AG04449 (cell line): ENCODE results near the gene LLGL1.

Experiments used
- CTCF ChIA-PET: fragments of 350-600 bp; formaldehyde crosslinking; extraction: SDS; loops from one replicate; lab custom pipeline; 2021; ENCODE audit warnings: antibody characterized with exemption; lab: Yijun Ruan, JAX
- POLR2A ChIA-PET: fragments of 400-600, 350-600 bp; formaldehyde crosslinking; extraction: SDS; loops from one replicate; lab custom pipeline; 2020; ENCODE audit warnings: antibody characterized with exemption, inconsistent platforms; lab: Yijun Ruan, JAX
- DNase-seq: peaks from one replicate; pipeline ENCODE4 v3.0.0-alpha.2; 2010; ENCODE audit warnings: low read depth, low spot score
- H3K4me3 ChIP-seq: 2 replicates; pipeline ENCODE4 v1.5.1; 2011; ENCODE audit warnings: low read depth, mild to moderate bottlenecking, control low read depth, low read length
- TF ChIP-seq, protein P1 (sequence below): IDR thresholded peaks from one replicate; pipeline ENCODE4 v1.5.1; 2011; ENCODE audit warnings: mild to moderate bottlenecking, moderate library complexity, low read length, control low read depth, inconsistent platforms; ENCODE audit not compliant: insufficient read depth; ENCODE audit errors: missing control alignments

LLGL1 gene

DNA sequence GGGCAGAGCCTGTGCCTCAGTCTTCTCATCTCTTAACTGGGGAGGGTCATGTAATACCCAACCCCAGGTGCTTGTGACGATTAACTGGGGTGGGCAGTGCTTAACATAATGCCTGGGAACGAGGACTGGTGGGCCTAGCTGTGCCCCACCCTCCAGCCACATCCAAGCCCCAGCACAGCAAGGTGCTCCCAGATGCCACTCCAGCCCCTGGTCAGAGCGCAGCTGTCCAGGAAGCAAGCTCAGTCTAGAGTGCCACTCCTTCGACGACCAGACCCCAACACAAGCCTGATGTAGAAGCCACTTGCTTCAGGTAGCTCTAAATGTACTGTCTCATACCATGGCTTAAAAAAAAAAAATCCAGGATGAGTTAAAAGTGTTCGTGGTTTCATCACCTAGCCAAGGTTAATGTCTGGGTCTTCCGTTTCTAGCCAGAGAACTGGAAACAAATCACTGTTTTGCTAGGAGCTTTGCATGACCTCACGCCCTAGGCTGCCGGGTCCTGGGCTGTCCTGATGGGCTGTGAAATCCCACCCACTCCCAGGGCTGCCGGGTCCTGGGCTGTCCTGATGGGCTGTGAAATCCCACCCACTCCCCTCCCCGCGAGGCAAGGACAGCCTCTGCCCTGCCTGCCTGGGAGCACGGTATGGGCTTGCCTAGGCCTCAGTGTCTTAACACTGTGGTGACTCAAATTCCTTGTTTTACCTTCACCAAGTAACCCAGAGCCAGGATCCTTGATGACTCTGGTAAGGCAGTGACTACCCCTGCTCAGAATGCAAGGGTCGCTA lies 42.7 kb downstream of the LLGL1 start:
- TF ChIP-seq, protein P1, sequence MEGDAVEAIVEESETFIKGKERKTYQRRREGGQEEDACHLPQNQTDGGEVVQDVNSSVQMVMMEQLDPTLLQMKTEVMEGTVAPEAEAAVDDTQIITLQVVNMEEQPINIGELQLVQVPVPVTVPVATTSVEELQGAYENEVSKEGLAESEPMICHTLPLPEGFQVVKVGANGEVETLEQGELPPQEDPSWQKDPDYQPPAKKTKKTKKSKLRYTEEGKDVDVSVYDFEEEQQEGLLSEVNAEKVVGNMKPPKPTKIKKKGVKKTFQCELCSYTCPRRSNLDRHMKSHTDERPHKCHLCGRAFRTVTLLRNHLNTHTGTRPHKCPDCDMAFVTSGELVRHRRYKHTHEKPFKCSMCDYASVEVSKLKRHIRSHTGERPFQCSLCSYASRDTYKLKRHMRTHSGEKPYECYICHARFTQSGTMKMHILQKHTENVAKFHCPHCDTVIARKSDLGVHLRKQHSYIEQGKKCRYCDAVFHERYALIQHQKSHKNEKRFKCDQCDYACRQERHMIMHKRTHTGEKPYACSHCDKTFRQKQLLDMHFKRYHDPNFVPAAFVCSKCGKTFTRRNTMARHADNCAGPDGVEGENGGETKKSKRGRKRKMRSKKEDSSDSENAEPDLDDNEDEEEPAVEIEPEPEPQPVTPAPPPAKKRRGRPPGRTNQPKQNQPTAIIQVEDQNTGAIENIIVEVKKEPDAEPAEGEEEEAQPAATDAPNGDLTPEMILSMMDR, result no peak
- POLR2A ChIA-PET, result no interaction called here
- DNase-seq, result no peak
- no peak overlapping the region for H3K4me3 ChIP-seq
- CTCF ChIA-PET, result interaction anchor here (0.9 kb wide), 1 partner anchor 19 kb away, joined by 3 read pairs; no protein-coding TSS in a partner anchor

DNA sequence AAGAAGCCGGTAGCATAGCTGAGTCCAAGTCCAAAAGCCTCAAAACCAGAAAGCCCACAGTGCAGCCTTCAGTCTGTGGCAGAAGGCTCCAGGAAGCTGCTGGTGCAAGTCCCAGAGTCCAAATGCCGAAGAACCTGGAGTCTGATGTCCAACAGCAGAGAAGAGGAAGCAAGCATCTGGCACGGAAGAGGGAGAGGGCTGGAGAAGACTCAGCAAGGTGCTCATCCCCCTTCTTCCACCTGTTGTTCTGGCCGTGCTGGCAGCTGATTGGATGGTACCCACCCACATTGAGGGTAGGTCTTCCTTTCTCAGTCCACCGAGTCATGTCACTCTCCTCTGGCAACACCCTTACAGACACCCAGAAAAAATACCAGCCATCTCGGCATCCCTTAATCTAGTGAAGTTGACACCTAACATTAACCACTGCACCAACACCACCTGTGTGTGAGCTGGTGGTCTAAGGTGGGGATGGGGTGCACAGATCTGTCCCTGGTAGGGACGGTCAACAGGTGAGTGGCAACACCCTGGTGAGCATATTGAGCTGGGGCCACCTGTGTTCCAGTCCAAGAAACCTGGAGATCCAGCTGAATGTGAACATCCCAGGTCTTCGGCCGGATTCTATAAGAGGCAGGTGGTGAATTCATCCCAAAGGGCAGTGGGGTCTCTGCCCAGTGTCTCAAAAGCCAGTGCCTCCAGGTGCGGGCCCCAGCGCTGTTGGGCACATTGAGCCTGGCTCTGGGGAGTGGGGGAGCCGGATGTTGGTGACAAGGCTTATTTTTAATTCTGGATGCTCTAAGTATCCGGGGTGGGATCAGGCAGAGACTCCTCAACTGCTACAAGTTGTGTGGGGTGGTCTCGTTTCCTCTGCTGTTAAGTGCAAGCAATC lies 44.9 kb downstream of the LLGL1 start:
- DNase-seq, result no peak
- CTCF ChIA-PET, result interaction anchor here (0.9 to 1.2 kb wide), 3 partner anchors 9 to 53 kb away, joined by 3 read pairs; no protein-coding TSS in a partner anchor
- no peak overlapping the region for H3K4me3 ChIP-seq
- TF ChIP-seq, protein P1, result no peak
- POLR2A ChIA-PET, result no interaction called here

DNA sequence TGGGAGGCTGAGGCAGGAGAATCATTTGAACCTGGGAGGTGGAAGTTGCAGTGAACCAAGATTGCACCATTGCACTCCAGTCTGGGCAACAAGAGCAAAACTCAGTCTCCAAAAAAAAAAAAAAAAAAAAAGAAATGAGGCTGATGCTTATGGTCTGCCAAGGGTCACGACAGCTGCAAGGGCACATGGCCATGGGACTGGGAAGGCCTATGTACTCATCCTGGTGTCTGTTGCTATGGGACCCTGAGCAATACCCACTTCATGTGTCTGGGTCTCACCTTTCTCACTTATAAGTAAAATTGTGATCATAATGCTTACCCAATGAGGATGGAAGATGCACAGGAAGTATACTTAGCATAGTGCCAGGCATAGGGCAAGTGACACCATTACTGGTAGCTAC lies 51.6 kb downstream of the LLGL1 start:
- no peak overlapping the region for H3K4me3 ChIP-seq
- no peak for DNase-seq
- TF ChIP-seq, protein P1, result no peak
- ChIA-PET POLR2A (no interaction called here), CTCF (no interaction called here)

DNA sequence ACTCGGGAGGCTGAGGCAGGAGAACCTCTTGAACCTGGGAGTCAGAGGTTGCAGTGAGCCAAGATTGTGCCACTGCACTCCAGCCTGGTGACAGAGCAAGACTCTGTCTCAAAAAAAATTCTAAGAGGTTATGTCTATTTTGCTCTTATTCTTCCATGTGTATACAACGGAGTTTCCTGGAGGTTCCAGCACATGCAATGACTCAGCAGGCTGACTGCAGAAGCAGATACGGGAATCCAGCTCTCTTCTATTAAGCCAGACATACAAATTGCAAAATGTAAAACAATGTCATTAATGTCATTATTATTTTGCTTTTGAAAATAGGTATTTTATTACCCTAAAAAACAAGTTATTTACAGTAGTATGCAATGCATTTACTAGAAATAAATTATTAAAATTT lies 53.4 kb downstream of the LLGL1 start:
- ChIA-PET CTCF (interaction anchor here (1.5 kb wide), 1 partner anchor 9 kb away, joined by 3 read pairs; no protein-coding TSS in a partner anchor), POLR2A (no interaction called here)
- no peak overlapping the region for H3K4me3 ChIP-seq
- DNase-seq, result no peak
- TF ChIP-seq, protein P1, result no peak

DNA sequence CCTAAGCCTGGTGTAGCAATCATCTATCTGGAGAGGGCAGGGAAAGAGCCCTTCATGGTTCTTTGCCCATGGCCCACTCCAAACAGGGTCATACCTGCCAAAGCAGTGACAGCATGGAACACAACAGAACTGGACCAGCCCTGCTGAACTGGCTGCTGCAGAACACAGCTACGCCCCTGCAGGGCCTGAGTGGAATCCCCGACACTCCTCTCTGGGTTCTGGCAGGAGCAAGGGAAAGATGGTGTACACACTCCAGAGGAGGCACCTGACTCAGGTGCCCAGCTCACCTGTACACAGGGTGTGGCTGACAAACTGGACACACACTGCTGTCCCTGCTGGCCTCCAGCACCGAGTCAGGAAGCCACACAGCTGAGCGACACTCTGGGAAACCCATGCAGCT lies 54.8 kb downstream of the LLGL1 start:
- TF ChIP-seq, protein P1, result no peak
- ChIA-PET CTCF (no interaction called here), POLR2A (no interaction called here)
- no peak for DNase-seq
- H3K4me3 ChIP-seq, result no peak overlapping the region
